AG10803 (cell line): Measurements from ENCODE around the gene KLHL5.
"Not testable (repeated sequence)": the region's sequence is repeated elsewhere in the genome, so short reads cannot be mapped to it uniquely, and the experiment has no call there.

Experiments used
- DNase-seq: peaks from one replicate; pipeline ENCODE4 v3.0.0; 2010; ENCODE audit warnings: low read depth
- H3K4me3 ChIP-seq: 2 replicates; pipeline ENCODE4 v1.5.1; 2011; ENCODE audit warnings: mild to moderate bottlenecking, low read length, control low read depth
- TF ChIP-seq, protein P1 (sequence below): conservative IDR thresholded peaks from 2 replicates; pipeline ENCODE4 v1.5.1; 2011; ENCODE audit warnings: mild to moderate bottlenecking, low read length, control low read depth, inconsistent platforms

Gene KLHL5

DNA sequence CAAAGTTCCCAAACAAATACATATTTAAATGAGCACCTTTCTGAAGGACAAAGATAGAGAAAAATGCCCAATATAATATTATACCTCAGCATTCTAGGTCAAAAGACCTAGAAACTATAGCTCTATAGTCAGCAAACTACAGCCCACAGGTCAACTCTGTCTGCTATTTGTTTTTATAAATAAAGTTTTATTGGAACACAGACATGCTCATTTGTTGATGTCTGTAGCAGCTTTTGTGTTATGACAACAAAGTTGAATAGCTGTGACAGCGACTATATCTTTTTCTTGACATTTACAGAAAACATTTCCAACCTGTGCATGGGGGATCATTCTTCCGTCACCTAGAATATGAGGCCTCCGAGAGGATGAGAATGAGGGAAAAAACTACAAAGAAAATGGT lies 71.6 kb downstream of the KLHL5 start:
- TF ChIP-seq, protein P1, sequence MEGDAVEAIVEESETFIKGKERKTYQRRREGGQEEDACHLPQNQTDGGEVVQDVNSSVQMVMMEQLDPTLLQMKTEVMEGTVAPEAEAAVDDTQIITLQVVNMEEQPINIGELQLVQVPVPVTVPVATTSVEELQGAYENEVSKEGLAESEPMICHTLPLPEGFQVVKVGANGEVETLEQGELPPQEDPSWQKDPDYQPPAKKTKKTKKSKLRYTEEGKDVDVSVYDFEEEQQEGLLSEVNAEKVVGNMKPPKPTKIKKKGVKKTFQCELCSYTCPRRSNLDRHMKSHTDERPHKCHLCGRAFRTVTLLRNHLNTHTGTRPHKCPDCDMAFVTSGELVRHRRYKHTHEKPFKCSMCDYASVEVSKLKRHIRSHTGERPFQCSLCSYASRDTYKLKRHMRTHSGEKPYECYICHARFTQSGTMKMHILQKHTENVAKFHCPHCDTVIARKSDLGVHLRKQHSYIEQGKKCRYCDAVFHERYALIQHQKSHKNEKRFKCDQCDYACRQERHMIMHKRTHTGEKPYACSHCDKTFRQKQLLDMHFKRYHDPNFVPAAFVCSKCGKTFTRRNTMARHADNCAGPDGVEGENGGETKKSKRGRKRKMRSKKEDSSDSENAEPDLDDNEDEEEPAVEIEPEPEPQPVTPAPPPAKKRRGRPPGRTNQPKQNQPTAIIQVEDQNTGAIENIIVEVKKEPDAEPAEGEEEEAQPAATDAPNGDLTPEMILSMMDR, result no peak
- DNase-seq, result no peak

DNA sequence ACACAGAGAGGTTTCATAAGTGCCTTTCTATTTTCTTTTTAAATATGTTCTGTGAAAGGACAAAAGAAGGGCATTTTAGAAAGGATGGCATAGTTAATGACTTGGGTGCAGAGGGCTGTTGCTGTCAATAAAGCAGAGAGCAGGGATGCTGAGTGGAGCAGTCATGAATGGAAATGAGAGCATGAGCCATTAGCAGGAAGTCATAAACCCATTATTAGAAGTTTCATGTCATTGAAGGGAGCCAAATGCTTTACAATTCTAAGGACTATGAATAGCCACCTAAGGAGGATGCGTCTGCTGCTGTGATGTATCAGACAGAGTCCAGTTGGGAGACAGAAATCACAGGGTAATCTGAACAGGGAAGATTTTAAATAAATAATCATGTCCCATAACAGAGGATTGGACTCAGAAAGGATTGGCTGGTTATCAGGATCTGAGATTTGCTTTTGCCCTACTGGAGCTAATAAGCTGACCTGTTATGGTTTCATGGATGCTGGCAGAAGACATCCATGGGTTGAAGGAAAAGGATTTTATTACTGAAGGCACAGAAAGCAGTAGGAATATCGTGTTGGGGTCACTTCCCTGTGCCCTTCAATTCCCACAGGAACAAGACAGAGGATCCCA lies 72.8 kb downstream of the KLHL5 start:
- TF ChIP-seq, protein P1, result no peak
- no peak overlapping the region for H3K4me3 ChIP-seq
- DNase-seq, result no peak

More for the DNA sequence above, 71.6 kb downstream of the KLHL5 start:
- H3K4me3 ChIP-seq, result no peak overlapping the region

DNA sequence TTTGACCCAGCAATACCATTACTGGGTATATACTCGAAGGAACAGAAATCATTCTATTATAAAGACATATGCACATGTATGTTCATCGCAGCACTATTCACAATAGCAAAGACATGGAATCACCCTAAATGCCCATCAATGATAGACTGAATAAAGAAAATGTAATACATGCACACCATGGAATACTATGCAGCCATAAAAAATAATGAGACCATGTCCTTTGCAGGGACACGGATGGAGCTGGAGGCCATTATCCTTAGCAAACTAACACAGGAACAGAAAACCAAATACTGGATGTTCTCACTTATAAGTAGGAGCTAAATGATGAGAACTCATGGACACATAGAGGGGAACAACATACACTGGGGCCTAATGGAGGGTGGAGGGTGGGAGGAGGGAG lies 76.2 kb downstream of the KLHL5 start:
- DNase-seq, H3K4me3 ChIP-seq: not testable (repeated sequence)

DNA sequence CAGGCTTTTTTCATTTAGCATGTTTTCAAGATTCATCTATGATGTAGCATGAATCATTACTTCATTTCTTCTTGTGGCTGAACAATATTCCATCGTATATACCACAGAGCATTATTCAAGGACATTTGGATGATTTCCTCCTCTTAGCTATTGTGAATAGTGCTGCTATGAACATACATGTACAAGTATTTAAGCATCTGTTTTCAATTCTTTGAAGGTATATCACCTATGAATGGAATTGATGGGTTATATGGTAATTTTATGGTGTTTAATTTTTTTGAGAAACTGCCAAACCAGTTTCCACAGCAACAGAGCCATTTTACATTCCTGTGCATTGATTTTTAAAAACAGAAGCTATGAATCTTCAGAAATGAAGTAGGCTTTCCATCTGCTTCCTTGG lies 84.2 kb downstream of the KLHL5 start:
- TF ChIP-seq, protein P1, result no peak
- no peak overlapping the region for H3K4me3 ChIP-seq
- no peak for DNase-seq

DNA sequence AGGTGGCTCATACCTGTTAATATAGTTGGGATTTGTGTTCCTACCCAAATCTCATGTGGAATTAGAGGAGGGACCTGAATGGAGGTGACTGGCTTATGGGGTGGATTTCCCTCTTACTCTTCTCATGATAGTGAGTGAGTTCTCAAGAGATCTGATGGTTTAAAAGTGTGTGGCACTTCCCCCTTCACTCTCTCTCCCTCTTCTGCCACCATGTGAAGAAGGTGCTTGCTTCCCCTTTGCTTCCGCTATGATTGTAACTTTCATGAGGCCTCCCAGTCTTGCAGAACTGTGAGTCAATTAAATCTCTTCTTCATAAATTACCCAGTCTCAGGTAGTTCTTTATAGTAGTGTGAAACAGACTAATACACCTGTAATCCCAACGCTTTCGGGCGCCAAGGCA lies 92.0 kb downstream of the KLHL5 start:
- TF ChIP-seq, protein P1, result no peak
- no peak overlapping the region for H3K4me3 ChIP-seq
- DNase-seq, result no peak

DNA sequence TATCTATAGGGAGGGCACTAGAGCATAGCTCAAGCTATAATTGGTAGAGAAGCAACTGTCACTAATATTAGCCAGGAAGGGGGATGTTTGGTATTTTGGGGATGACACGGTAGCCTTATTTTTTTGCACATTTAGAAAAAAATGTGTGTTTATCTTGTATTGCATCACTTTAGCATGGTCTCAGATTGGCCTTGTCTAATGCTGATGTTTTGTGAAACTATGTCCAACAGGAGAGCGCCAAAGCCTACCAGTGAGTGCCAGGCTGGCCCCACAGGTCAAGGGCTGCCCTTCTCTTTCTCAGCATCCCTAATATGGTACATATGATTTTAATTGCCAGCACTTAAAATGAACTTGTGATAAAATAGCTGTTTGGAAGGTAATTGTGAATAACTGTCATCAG lies 95.5 kb downstream of the KLHL5 start:
- no peak overlapping the region for H3K4me3 ChIP-seq
- no peak for DNase-seq
- TF ChIP-seq, protein P1, result no peak

DNA sequence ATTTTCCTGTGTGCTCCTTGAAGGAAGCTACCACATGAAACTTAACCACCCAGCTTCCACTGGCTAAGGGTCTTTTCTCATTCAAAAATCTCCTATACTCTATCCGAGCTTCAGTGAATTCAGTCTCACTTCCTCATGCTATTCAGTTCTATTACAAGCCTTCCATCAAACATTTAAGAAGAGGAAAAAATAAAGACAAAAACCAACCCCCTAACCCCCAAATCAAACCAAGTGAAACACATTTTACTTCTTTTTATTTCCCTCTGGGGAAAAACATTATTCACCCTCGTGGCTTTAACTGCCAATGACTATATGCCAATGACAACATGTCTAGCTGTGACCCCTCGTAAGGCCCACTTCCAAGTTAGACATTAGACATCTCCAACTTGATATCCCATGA lies 104.1 kb downstream of the KLHL5 start:
- DNase-seq, result no peak
- no peak overlapping the region for H3K4me3 ChIP-seq
- TF ChIP-seq, protein P1, result no peak

DNA sequence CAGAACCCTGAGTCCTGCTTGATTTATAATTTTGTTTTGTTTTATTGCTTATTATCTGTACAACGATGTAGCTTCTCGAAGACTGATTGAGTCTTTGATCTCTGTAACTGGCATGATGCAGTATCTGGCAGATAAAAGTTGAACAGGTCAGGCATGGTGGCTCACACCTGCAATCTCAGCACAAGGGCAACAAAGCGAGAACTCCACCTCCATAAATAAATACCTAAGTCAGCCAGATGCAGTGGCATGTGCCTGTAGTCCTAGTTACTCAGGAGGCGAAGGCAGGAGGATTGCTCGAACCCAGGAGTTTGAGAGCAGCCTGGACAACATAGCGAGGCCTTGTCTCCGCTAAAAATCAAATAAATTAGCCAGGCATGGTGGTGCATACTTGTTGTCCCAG lies 104.6 kb downstream of the KLHL5 start:
- no peak for DNase-seq
- TF ChIP-seq, protein P1, result no peak
- no peak overlapping the region for H3K4me3 ChIP-seq
